Neural progenitor cell (in vitro differentiated cells): Measurements from ENCODE around the gene SH3BP5.

ENCODE experiments used
- CTCF ChIP-seq: fragments of 200-600 bp; sonication (generic); IDR thresholded peaks from 2 replicates; pipeline ENCODE4 v1.5.1; 2017; ENCODE audit warnings: antibody characterized with exemption, mild to moderate bottlenecking
- EZH2phosphoT487 ChIP-seq: fragments of 200-600 bp; sonication (generic); IDR thresholded peaks from 2 replicates; pipeline ENCODE4 v1.6.1; 2017; ENCODE audit warnings: antibody characterized with exemption

GRCh38 chr3:15256861-15257341 lies 75.5 kb downstream of the SH3BP5 start:
- no peak for TF ChIP-seq CTCF
- no peak for TF ChIP-seq EZH2phosphoT487
